GM21360 (cell line): ENCODE data around the gene POLRMT.

Source experiments
- ATAC-seq: cut with Tn5 transposase; IDR thresholded peaks from one replicate; pipeline ENCODE4 v1.9.1; 2021; ENCODE audit warnings: mild to moderate bottlenecking, moderate library complexity; ENCODE audit not compliant: unreplicated experiment

The POLRMT gene

GRCh38 chr19:648305-648704 lies 15.0 kb upstream of the POLRMT start:
- no peak for ATAC-seq

GRCh38 chr19:647566-648284 lies 14.4 kb upstream of the POLRMT start:
- no peak for ATAC-seq

GRCh38 chr19:646779-647565 lies 13.6 kb upstream of the POLRMT start:
- no peak for ATAC-seq

GRCh38 chr19:645912-646778 lies 12.8 kb upstream of the POLRMT start:
- ATAC-seq: no peak

GRCh38 chr19:644789-645188 lies 11.5 kb upstream of the POLRMT start:
- no peak for ATAC-seq

- ATAC-seq: no peak
Measured at GRCh38 chr19:644363-644762, 11.0 kb upstream of the POLRMT start.

- ATAC-seq: no peak
Measured at GRCh38 chr19:643736-644135, 10.4 kb upstream of the POLRMT start.

GRCh38 chr19:642767-643727 lies 9.7 kb upstream of the POLRMT start:
- ATAC-seq: no peak

GRCh38 chr19:641702-642101 lies 8.4 kb upstream of the POLRMT start:
- no peak for ATAC-seq

- no peak for ATAC-seq
Measured at GRCh38 chr19:640606-641189, 7.4 kb upstream of the POLRMT start.

GRCh38 chr19:640161-640558 lies 6.8 kb upstream of the POLRMT start:
- no peak for ATAC-seq

GRCh38 chr19:639253-640160 lies 6.2 kb upstream of the POLRMT start, which contains the start of gene FGF22:
FGF22 (plus strand) TSS chr19:639879; CDS start chr19:639926, 47 bp downstream.
- ATAC-seq: peak; percentile 58

GRCh38 chr19:638906-639252 lies 5.5 kb upstream of the POLRMT start:
- no peak for ATAC-seq

- no peak for ATAC-seq
Measured at GRCh38 chr19:634975-635652, 1.8 kb upstream of the POLRMT start.

GRCh38 chr19:633786-634639 lies 676 bp upstream of the POLRMT start:
- ATAC-seq: no peak

- ATAC-seq: no peak
Measured at GRCh38 chr19:632579-633067, 714 bp downstream of the POLRMT start.
